GM12878 (cell line): ENCODE data around the gene GALNTL6. TPM values are rescaled to one million over a fixed set of nuclear protein-coding genes. Genes with fewer than 3 reads are reported as not detected.

Experiments
- ATAC-seq: fragments of 200-7000 bp; cut with Tn5 transposase; 3 replicates; pipeline ENCODE4 v1.9.1; 2020; ENCODE audit warnings: mild to moderate bottlenecking, moderate library complexity
- BruUV-seq: library from RNA; stranded (reverse); fragments of 400-500 nt; replicated peaks from 2 replicates; lab custom pipeline; 2021; lab: Mats Ljungman, UMichigan
- CTCF ChIA-PET: fragments of 300-600 bp; sonication (Branson Sonifier 250); formaldehyde crosslinking; extraction: SDS; loops from one replicate; lab custom pipeline; 2021; ENCODE audit warnings: inconsistent platforms; lab: Yijun Ruan, JAX
- POLR2A ChIA-PET: fragments of 350-600 bp; formaldehyde crosslinking; extraction: SDS; loops from one replicate; lab custom pipeline; 2021; ENCODE audit warnings: inconsistent platforms; lab: Charles Lee
- RAD21 ChIA-PET: fragments of 300-600 bp; sonication (Branson Sonifier 250); formaldehyde crosslinking; loops from one replicate; lab custom pipeline; 2023; ENCODE audit warnings: antibody characterized with exemption; ENCODE audit not compliant: unreplicated experiment; lab: Charles Lee
- SMC1A ChIA-PET: fragments of 300-600 bp; sonication (Branson Sonifier 250); formaldehyde crosslinking; loops from one replicate; lab custom pipeline; 2023; ENCODE audit not compliant: unreplicated experiment, uncharacterized antibody; lab: Charles Lee
- DNase-seq: peaks from one replicate; pipeline ENCODE4 v3.0.0-alpha.2; 2011; ENCODE audit warnings: low read depth, low spot score
- FAIRE-seq: peaks from 3 replicates; lab custom pipeline; 2011; peaks lifted over from hg19 to GRCh38; lab: Jason Lieb, UNC
- H2AFZ ChIP-seq: 2 replicates; pipeline ENCODE4 v1.6.0; 2011; ENCODE audit warnings: low read depth, low read length, control low read depth; ENCODE audit not compliant: control insufficient read depth
- H3K27ac ChIP-seq: 2 replicates; pipeline ENCODE4 v1.5.1; 2011; ENCODE audit warnings: control low read depth; ENCODE audit not compliant: control insufficient read depth, insufficient read depth
- H3K27me3 ChIP-seq, 2 experiments: replicated peaks in 1 of 2; 2 replicates each; pipeline versions ENCODE4 v1.6.0 to v1.6.1; 2011; ENCODE audit warnings: low read length in 1 of 2; ENCODE audit not compliant: control insufficient read depth in 2 of 2, insufficient read depth in 2 of 2
- H3K36me3 ChIP-seq, 2 experiments: 2 replicates each; pipeline ENCODE4 v1.5.1; 2011; ENCODE audit warnings: low read length in 1 of 2; ENCODE audit not compliant: control insufficient read depth in 2 of 2, insufficient read depth in 2 of 2
- H3K4me1 ChIP-seq: 2 replicates; pipeline ENCODE4 v1.6.1; 2011; ENCODE audit warnings: mild to moderate bottlenecking, low read length, moderate library complexity, mixed read lengths; ENCODE audit not compliant: control insufficient read depth, insufficient read depth
- H3K4me2 ChIP-seq: 2 replicates; pipeline ENCODE4 v1.6.0; 2011; ENCODE audit warnings: control low read depth; ENCODE audit not compliant: control insufficient read depth, insufficient read depth
- H3K4me3 ChIP-seq: fragments of 200-600 bp; sonication (generic); 2 replicates; pipeline ENCODE4 v1.5.1; 2016
- H3K79me2 ChIP-seq: 2 replicates; pipeline ENCODE4 v1.6.0; 2011; ENCODE audit warnings: low read length; ENCODE audit not compliant: control insufficient read depth, insufficient read depth
- H3K9ac ChIP-seq: 2 replicates; pipeline ENCODE4 v1.8.0; 2011; ENCODE audit warnings: low read length, control low read depth, mixed read lengths; ENCODE audit not compliant: control insufficient read depth, insufficient read depth
- H3K9me3 ChIP-seq: replicated peaks from 3 replicates; pipeline ENCODE4 v1.5.1; 2011; ENCODE audit warnings: mild to moderate bottlenecking, low read length; ENCODE audit not compliant: control insufficient read depth, insufficient read depth
- H4K20me1 ChIP-seq: 2 replicates; pipeline ENCODE4 v1.6.0; 2011; ENCODE audit not compliant: control insufficient read depth, insufficient read depth
- CTCF ChIP-seq, 3 experiments: IDR thresholded peaks in 2 of 3; conservative IDR thresholded peaks in 1 of 3; 2 replicates each; pipeline ENCODE4 v1.5.1; 2011; ENCODE audit warnings: low read depth in 3 of 3, low read length in 3 of 3, mild to moderate bottlenecking in 3 of 3, control low read depth in 2 of 3, moderate library complexity in 2 of 3, inconsistent platforms in 1 of 3, mixed read lengths in 1 of 3; ENCODE audit not compliant: control insufficient read depth in 2 of 3, insufficient read depth in 1 of 3; ENCODE audit errors: extremely low read depth in 1 of 3
- GATAD2B ChIP-seq: fragments of 450-650 bp; conservative IDR thresholded peaks from 2 replicates; pipeline ENCODE4 v1.6.1; 2017; ENCODE audit warnings: low read depth, mild to moderate bottlenecking, moderate library complexity
- HDAC2 ChIP-seq: fragments of 200-600 bp; sonication (generic); IDR thresholded peaks from 2 replicates; pipeline ENCODE4 v1.6.1; 2017
- HDAC6 ChIP-seq: fragments of 200-600 bp; sonication (generic); IDR thresholded peaks from one replicate; pipeline ENCODE4 v1.8.0; 2017; ENCODE audit warnings: antibody characterized with exemption; ENCODE audit not compliant: unreplicated experiment
- JUNB ChIP-seq: IDR thresholded peaks from 2 replicates; pipeline ENCODE4 v1.6.1; 2016; ENCODE audit warnings: antibody characterized with exemption, mild to moderate bottlenecking
- MXI1 ChIP-seq: fragments of 150-350 bp; IDR thresholded peaks from 2 replicates; pipeline ENCODE4 v1.6.1; 2011; ENCODE audit warnings: low read depth, mild to moderate bottlenecking, inconsistent platforms, low read length, improper control_type of control experiment
- POLR2AphosphoS5 ChIP-seq: IDR thresholded peaks from 2 replicates; pipeline ENCODE4 v1.6.1; 2011; ENCODE audit warnings: mild to moderate bottlenecking, low read length, inconsistent platforms
- SKIL ChIP-seq: fragments of 450-650 bp; IDR thresholded peaks from 2 replicates; pipeline ENCODE4 v1.6.1; 2017; ENCODE audit warnings: mild to moderate bottlenecking, low read depth, inconsistent platforms; ENCODE audit not compliant: poor library complexity, severe bottlenecking
- USF2 ChIP-seq: IDR thresholded peaks from 2 replicates; pipeline ENCODE4 v1.6.1; 2011; ENCODE audit warnings: low read depth, low read length, improper control_type of control experiment, borderline replicate concordance
- ZBTB33 ChIP-seq: fragments of 450-650 bp; IDR thresholded peaks from 2 replicates; pipeline ENCODE4 v1.6.1; 2017; ENCODE audit warnings: mild to moderate bottlenecking
- ZNF217 ChIP-seq: fragments of 450-650 bp; IDR thresholded peaks from 2 replicates; pipeline ENCODE4 v1.6.1; 2017; ENCODE audit warnings: antibody characterized with exemption, mild to moderate bottlenecking
- WGBS: methylation state at CpG from one replicate; pipeline ENCODE4 v1.1.6; 2016; ENCODE audit warnings: low lambda C conversion rate; ENCODE audit not compliant: insufficient replicate concordance, insufficient coverage; ENCODE audit errors: missing lambda C conversion rate; 5-methylcytosine and 5-hydroxymethylcytosine counted together
- in situ Hi-C: fragments of 300-500 bp; cut with MboI; formaldehyde crosslinking; loops from 9 replicates; pipeline ENCODE4 v1.14.3; 2018; ENCODE audit warnings: mixed read lengths
- intact Hi-C: fragments of 100-400 bp; cut with micrococcal nuclease; formaldehyde crosslinking; loops from one replicate; pipeline ENCODE4 v1.14.2; 2022; ENCODE audit not compliant: unreplicated experiment
- polyA plus RNA-seq, 11 experiments: library from polyadenylated mRNA; depleted of rRNA in 4 of 11; unstranded in 6 of 11; stranded (reverse) in 5 of 11; fragments of >200 nt; fragmentation: Nextera tagmentation in 4 of 11; fragmentation: Illumina TruSeq in 1 of 11; extraction: Ambion mirVana in 4 of 11; extraction: Trizol in 1 of 11; gene quantifications; 1 replicate in 1 of 11; 2 replicates in 10 of 11; pipeline versions ENCODE4 v1.2.1 to v1.2.3, GENCODE V29; 2011 to 2016; ENCODE audit warnings: inconsistent platforms in 2 of 11, missing spikeins in 2 of 11, low read depth in 1 of 11
- total RNA-seq, 4 experiments: library from RNA; depleted of rRNA in 3 of 4; stranded (reverse); fragments of >200 nt in 3 of 4; fragmentation: Illumina TruSeq in 1 of 4; extraction: Trizol in 1 of 4; gene quantifications; 2 replicates each; pipeline versions ENCODE4 v1.2.1 to v1.2.3, GENCODE V29; 2013 to 2021
- TF ChIP-seq, protein P1 (sequence below): fragments of 450-650 bp; IDR thresholded peaks from 2 replicates; pipeline ENCODE4 v1.6.1; 2017; ENCODE audit warnings: mild to moderate bottlenecking, moderate library complexity

GALNTL6 gene
- total and polyA plus RNA-seq, 10 of the 15 experiments (the other 5 are each of a cell fraction or from before 2014, with no cell fraction given), result 0.01 to 0.29 TPM; not detected in 8

DNA sequence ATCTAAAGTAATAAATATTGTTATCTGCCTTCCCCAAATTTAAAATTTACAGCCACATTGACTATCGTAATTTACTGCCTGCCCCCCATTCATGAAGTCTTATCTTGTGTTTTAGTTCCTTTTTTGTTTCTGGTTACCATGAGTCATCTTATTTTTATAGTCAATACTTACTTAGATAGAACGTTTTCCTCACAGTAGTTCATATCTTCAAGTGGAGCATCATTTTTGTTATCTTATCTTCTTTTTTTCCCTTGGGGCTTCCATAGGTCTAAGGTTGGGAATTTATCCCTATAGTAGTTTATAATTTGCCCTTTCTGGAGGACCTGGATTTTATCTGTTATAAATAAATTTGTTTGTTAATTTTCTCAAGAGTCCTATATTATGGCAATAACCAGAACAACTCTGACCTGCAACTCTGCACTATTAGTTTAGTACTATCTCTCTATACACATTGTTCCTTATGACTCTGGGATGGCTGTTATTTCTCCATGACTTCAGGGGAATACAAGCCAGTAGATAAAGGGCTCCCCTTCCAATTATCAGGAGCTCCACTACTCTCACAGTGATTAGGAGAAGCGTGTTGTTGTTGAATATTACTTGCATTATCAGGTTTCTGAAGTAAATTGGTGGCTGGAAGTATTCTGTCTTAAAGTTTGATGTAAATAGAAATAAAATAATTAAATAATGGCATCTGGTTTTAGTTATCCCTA is 330.6 kb downstream of the GALNTL6 start:
- RAD21 ChIA-PET, result no interaction called here
- POLR2A ChIA-PET, result no interaction called here
- no peak overlapping the region for H2AFZ ChIP-seq
- TF ChIP-seq, protein P1, sequence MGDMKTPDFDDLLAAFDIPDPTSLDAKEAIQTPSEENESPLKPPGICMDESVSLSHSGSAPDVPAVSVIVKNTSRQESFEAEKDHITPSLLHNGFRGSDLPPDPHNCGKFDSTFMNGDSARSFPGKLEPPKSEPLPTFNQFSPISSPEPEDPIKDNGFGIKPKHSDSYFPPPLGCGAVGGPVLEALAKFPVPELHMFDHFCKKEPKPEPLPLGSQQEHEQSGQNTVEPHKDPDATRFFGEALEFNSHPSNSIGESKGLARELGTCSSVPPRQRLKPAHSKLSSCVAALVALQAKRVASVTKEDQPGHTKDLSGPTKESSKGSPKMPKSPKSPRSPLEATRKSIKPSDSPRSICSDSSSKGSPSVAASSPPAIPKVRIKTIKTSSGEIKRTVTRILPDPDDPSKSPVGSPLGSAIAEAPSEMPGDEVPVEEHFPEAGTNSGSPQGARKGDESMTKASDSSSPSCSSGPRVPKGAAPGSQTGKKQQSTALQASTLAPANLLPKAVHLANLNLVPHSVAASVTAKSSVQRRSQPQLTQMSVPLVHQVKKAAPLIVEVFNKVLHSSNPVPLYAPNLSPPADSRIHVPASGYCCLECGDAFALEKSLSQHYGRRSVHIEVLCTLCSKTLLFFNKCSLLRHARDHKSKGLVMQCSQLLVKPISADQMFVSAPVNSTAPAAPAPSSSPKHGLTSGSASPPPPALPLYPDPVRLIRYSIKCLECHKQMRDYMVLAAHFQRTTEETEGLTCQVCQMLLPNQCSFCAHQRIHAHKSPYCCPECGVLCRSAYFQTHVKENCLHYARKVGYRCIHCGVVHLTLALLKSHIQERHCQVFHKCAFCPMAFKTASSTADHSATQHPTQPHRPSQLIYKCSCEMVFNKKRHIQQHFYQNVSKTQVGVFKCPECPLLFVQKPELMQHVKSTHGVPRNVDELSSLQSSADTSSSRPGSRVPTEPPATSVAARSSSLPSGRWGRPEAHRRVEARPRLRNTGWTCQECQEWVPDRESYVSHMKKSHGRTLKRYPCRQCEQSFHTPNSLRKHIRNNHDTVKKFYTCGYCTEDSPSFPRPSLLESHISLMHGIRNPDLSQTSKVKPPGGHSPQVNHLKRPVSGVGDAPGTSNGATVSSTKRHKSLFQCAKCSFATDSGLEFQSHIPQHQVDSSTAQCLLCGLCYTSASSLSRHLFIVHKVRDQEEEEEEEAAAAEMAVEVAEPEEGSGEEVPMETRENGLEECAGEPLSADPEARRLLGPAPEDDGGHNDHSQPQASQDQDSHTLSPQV, result no peak
- TF ChIP-seq HDAC2 (no peak), POLR2AphosphoS5 (no peak), ZNF217 (no peak), SKIL (no peak), JUNB (no peak), ZBTB33 (no peak), USF2 (no peak), MXI1 (no peak), HDAC6 (no peak), CTCF (IDR thresholded peaks at IDR 0.05 in 2 of 3, conservative IDR thresholded peaks at IDR 0.05 in 1 of 3; ENCODE audit: control insufficient read depth in 2 of 3, extremely low read depth in 1 of 3, insufficient read depth in 1 of 3, low read depth in 3 of 3, low read length in 3 of 3) (no peak), GATAD2B (no peak)

More for the DNA sequence above, 330.6 kb downstream of the GALNTL6 start:
- ATAC-seq (no peak), FAIRE-seq (no peak), DNase-seq (no peak)
- no peaks in the 10 kb centered on the region for H3K4me1 ChIP-seq
- H4K20me1 ChIP-seq, result no peaks in the 10 kb centered on the region
- no peak overlapping the region for H3K4me2 ChIP-seq
- 2% methylated on average over 3 of the region's 3 CpGs for WGBS
- H3K9ac ChIP-seq, result no peak overlapping the region
- SMC1A ChIA-PET, result interaction anchor here (1.1 kb wide), 1 partner anchor 9 kb away, joined by 3 read pairs; no protein-coding TSS in a partner anchor
- no peaks in the 10 kb centered on the region for H3K9me3 ChIP-seq
- no peaks in the 10 kb centered on the region for H3K79me2 ChIP-seq
- no TSS peak for BruUV-seq
- CTCF ChIA-PET, result interaction anchor here (0.8 kb wide), 1 partner anchor 9 kb away, joined by 4 read pairs; no protein-coding TSS in a partner anchor
- H3K27me3 ChIP-seq, result no peaks in the 10 kb centered on the region
- H3K36me3 ChIP-seq, result no peaks in the 10 kb centered on the region
- intact Hi-C loops (no loop called here), in situ Hi-C loops (no loop called here)
- no peak overlapping the region for H3K4me3 ChIP-seq
- no peak overlapping the region for H3K27ac ChIP-seq
